GM23248 (cell line): Measurements from ENCODE around the gene AP3S2. TPM values are rescaled to one million over a fixed set of nuclear protein-coding genes. Genes with fewer than 3 reads are reported as not detected.
"Not testable (repeated sequence)": the region's sequence is repeated elsewhere in the genome, so short reads cannot be mapped to it uniquely, and the experiment has no call there.

Source experiments
- DNase-seq: peaks from one replicate; pipeline ENCODE4 v3.0.0-alpha.2; 2015
- H2AFZ ChIP-seq: fragments of 200-600 bp; sonication (generic); 2 replicates; pipeline ENCODE4 v1.6.1; 2016; ENCODE audit warnings: antibody characterized with exemption
- H3F3A ChIP-seq: fragments of 200-600 bp; sonication (generic); 2 replicates; pipeline ENCODE4 v1.6.1; 2016; ENCODE audit warnings: mild to moderate bottlenecking, antibody characterized with exemption, mixed run types; ENCODE audit not compliant: insufficient read depth
- H3K27ac ChIP-seq: fragments of 200-600 bp; sonication (generic); 2 replicates; pipeline ENCODE4 v1.5.1; 2016; ENCODE audit warnings: mild to moderate bottlenecking
- H3K27me3 ChIP-seq: fragments of 200-600 bp; sonication (generic); replicated peaks from 2 replicates; pipeline ENCODE4 v1.6.1; 2016; ENCODE audit warnings: mild to moderate bottlenecking; ENCODE audit not compliant: insufficient read depth
- H3K36me3 ChIP-seq: fragments of 200-600 bp; sonication (generic); 2 replicates; pipeline ENCODE4 v1.6.1; 2016; ENCODE audit warnings: low read depth, mild to moderate bottlenecking
- H3K4me1 ChIP-seq: fragments of 200-600 bp; sonication (generic); 2 replicates; pipeline ENCODE4 v1.6.1; 2016; ENCODE audit warnings: mild to moderate bottlenecking; ENCODE audit not compliant: insufficient read depth
- H3K4me2 ChIP-seq: fragments of 200-600 bp; sonication (generic); one replicate; pipeline ENCODE4 v1.6.1; 2016; ENCODE audit warnings: mild to moderate bottlenecking; ENCODE audit not compliant: unreplicated experiment
- H3K4me3 ChIP-seq: fragments of 200-600 bp; sonication (generic); 2 replicates; pipeline ENCODE4 v1.5.1; 2016; ENCODE audit warnings: mild to moderate bottlenecking
- H3K79me2 ChIP-seq: fragments of 200-600 bp; sonication (generic); 2 replicates; pipeline ENCODE4 v1.6.1; 2016; ENCODE audit warnings: mild to moderate bottlenecking; ENCODE audit not compliant: insufficient read depth
- H3K9ac ChIP-seq: fragments of 200-600 bp; sonication (generic); 2 replicates; pipeline ENCODE4 v1.6.1; 2016; ENCODE audit warnings: mild to moderate bottlenecking
- H3K9me2 ChIP-seq: fragments of 200-600 bp; sonication (generic); 2 replicates; pipeline ENCODE4 v1.6.1; 2016; ENCODE audit warnings: mixed run types, mild to moderate bottlenecking, moderate library complexity; ENCODE audit not compliant: insufficient read depth
- H3K9me3 ChIP-seq: fragments of 200-600 bp; sonication (generic); one replicate; pipeline ENCODE4 v1.6.1; 2017; ENCODE audit warnings: low read depth
- H4K20me1 ChIP-seq: fragments of 200-600 bp; sonication (generic); 2 replicates; pipeline ENCODE4 v1.6.0; 2016; ENCODE audit not compliant: insufficient read depth
- EZH2 ChIP-seq: fragments of 200-600 bp; sonication (generic); IDR thresholded peaks from 2 replicates; pipeline ENCODE4 v1.6.1; 2018; ENCODE audit warnings: antibody characterized with exemption, mild to moderate bottlenecking; ENCODE audit not compliant: insufficient read depth, poor library complexity, severe bottlenecking
- EZH2phosphoT487 ChIP-seq: fragments of 200-600 bp; sonication (generic); IDR thresholded peaks from 2 replicates; pipeline ENCODE4 v1.6.1; 2018; ENCODE audit warnings: antibody characterized with exemption, moderate library complexity, mild to moderate bottlenecking, low read depth; ENCODE audit not compliant: insufficient read depth
- WGBS, 2 experiments: methylation state at CpG; one replicate each; pipeline ENCODE4 v1.1.6; 2015 to 2017; ENCODE audit warnings: low lambda C conversion rate in 2 of 2, low coverage in 1 of 2; ENCODE audit errors: missing lambda C conversion rate in 2 of 2; 5-methylcytosine and 5-hydroxymethylcytosine counted together
- in situ Hi-C: fragments of 300-500 bp; cut with MboI; formaldehyde crosslinking; loops from 2 replicates; pipeline ENCODE4 v1.15.0; 2020
- polyA plus RNA-seq: library from polyadenylated mRNA; unstranded; fragments of >200 nt; fragmentation: Nextera tagmentation; extraction: Ambion mirVana; gene quantifications from 2 replicates; pipeline ENCODE4 v1.2.1, GENCODE V29; 2016
- total RNA-seq: library from RNA; depleted of rRNA; stranded (reverse); fragments of >200 nt; shearing (Covaris generic); gene quantifications from 2 replicates; pipeline ENCODE4 v1.2.3, GENCODE V29; 2014; rRNA removed

AP3S2 gene
- 78.7 and 85.0 TPM in 2 replicates for total RNA-seq
- 23.7 and 27.0 TPM in 2 replicates for polyA plus RNA-seq

DNA sequence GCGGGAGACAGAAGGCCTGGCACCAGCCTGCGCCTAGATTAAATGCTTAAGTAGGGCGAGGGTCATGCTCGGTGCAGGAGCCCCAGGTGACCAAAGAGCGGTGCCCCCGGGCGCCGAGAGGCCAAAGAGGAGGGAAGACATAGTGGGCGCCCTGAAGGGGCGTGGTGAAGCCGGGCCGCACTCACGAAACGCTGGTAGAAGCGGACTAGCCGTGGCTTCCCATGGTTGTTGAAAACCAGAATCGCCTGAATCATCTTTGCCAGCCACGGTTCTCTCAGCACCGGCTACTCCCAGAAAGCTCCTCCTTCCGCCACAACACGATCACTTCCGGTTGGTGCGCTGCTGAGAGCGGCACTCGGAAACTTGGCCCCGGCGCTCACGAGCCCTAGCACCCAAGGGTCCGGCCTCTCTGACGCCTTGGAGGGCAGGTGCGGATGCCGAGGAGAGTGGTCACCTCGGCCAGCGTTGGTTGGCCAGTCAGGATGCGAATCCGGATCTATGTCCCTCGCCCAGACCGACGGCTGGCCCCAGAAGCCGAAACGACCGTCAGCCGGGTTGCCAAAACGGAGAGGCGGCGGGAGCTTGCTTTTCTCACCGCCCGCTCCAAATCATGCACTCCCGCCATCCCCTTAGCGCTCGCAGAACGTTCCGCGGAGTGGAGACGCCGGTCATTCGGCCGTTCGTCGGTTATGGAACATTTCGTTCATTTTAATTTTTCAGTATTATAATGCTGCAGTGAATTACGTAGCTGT lies at the start of gene AP3S2:
AP3S2 (minus strand) TSS at position 299 of the 752 bp plus-strand sequence; CDS start at position 254, 45 bp downstream.
- peak; percentile 97 for DNase-seq
- 0 to 1% methylated on average over 62 of the region's 62 CpGs for WGBS, 2 experiments
- Histone ChIP-seq H4K20me1 (no peaks in the 10 kb centered on the region), H3K4me1 (peaks cover 14% of the 10 kb centered on the region), H3K27me3 (no peaks in the 10 kb centered on the region), H3K9me2 (no peaks in the 10 kb centered on the region), H3K9ac (peak within 1 kb of the TSS; percentile 97), H3K4me3 (peak within 1 kb of the TSS; percentile 99), H3K9me3 (no peaks in the 10 kb centered on the region), H3K36me3 (no peaks in the 10 kb centered on the region), H3K4me2 (peak within 1 kb of the TSS; percentile 100), H2AFZ (peak within 1 kb of the TSS; percentile 100), H3K79me2 (peaks cover 45% of the 10 kb centered on the region), H3K27ac (peak within 1 kb of the TSS; percentile 91), H3F3A (peaks cover 30% of the 10 kb centered on the region)
- TF ChIP-seq EZH2 (no peak), EZH2phosphoT487 (no peak)
- in situ Hi-C loops = loop anchor here (10.0 kb wide), 1 partner anchor 181 kb away; no protein-coding TSS in a partner anchor

- no peak overlapping the region for H3K9ac ChIP-seq
- H3K4me2 ChIP-seq = no peak overlapping the region
- no peaks in the 10 kb centered on the region for H3K79me2 ChIP-seq
- H3K9me3 ChIP-seq = no peaks in the 10 kb centered on the region
- no peak for DNase-seq
- H3F3A ChIP-seq = no peaks in the 10 kb centered on the region
- H3K27me3 ChIP-seq = no peaks in the 10 kb centered on the region; the same call in 1 of the 2 replicates
- no peaks in the 10 kb centered on the region for H3K9me2 ChIP-seq
- no peaks in the 10 kb centered on the region for H3K4me1 ChIP-seq
- in situ Hi-C loops = no loop called here
- H3K36me3 ChIP-seq = no peaks in the 10 kb centered on the region
- H2AFZ ChIP-seq = no peak overlapping the region
- H3K4me3 ChIP-seq = no peak overlapping the region
- 81 to 92% methylated on average over 3 of the region's 3 CpGs for WGBS, 2 experiments
- H3K27ac ChIP-seq = no peak overlapping the region
- no peaks in the 10 kb centered on the region for H4K20me1 ChIP-seq
- no peak for TF ChIP-seq EZH2
- TF ChIP-seq EZH2phosphoT487 = no peak
These were observed 46.1 kb upstream of the AP3S2 start for GRCh38 chr15:89939910-89940309.

- DNase-seq, H4K20me1 ChIP-seq, H3K27me3 ChIP-seq, H2AFZ ChIP-seq, H3K4me2 ChIP-seq, H3K36me3 ChIP-seq, H3K9ac ChIP-seq, H3K9me2 ChIP-seq, H3K4me1 ChIP-seq, H3K4me3 ChIP-seq, H3F3A ChIP-seq, H3K9me3 ChIP-seq, in situ Hi-C loops, H3K79me2 ChIP-seq, H3K27ac ChIP-seq: not testable (repeated sequence)
- WGBS, 2 experiments = 76 to 100% methylated on average over 2 of the region's 2 CpGs
These were observed 45.6 kb upstream of the AP3S2 start for GRCh38 chr15:89939377-89939776.

- Histone ChIP-seq H2AFZ (no peak overlapping the region), H3K27ac (no peak overlapping the region), H3K4me2 (no peak overlapping the region), H3K4me3 (no peak overlapping the region), H3K9me2 (no peaks in the 10 kb centered on the region), H3K9ac (no peak overlapping the region), H3K27me3 (no peaks in the 10 kb centered on the region; the same call in 1 of the 2 replicates), H3K4me1 (no peaks in the 10 kb centered on the region), H3F3A (no peaks in the 10 kb centered on the region), H3K9me3 (no peaks in the 10 kb centered on the region), H4K20me1 (no peaks in the 10 kb centered on the region), H3K36me3 (no peaks in the 10 kb centered on the region), H3K79me2 (no peaks in the 10 kb centered on the region)
- TF ChIP-seq EZH2 (no peak), EZH2phosphoT487 (no peak)
- WGBS, 2 experiments = 65 to 68% methylated on average over 10 of the region's 10 CpGs
- in situ Hi-C loops = no loop called here
- peak; percentile 21 for DNase-seq
These were observed 43.9 kb upstream of the AP3S2 start for GRCh38 chr15:89937365-89938350.
